H9 (cell line): ENCODE results near the gene SPATS2. TPM values are rescaled to one million over a fixed set of nuclear protein-coding genes. Genes with fewer than 3 reads are reported as not detected.

ENCODE experiments used
- DNase-seq: peaks from one replicate; pipeline ENCODE4 v3.0.0-alpha.2; 2017
- H2AFZ ChIP-seq: one replicate; pipeline ENCODE4 v1.6.1; 2013; ENCODE audit warnings: mild to moderate bottlenecking, low read length, control low read depth, moderate library complexity
- H2AK5ac ChIP-seq: 2 replicates; pipeline ENCODE4 v1.6.1; 2013; ENCODE audit warnings: low read length, control low read depth, mixed read lengths; ENCODE audit not compliant: insufficient read length
- H2BK120ac ChIP-seq: one replicate; pipeline ENCODE4 v1.6.1; 2013; ENCODE audit warnings: low read depth, mild to moderate bottlenecking, low read length, control low read depth, inconsistent platforms; ENCODE audit not compliant: poor library complexity, severe bottlenecking
- H2BK12ac ChIP-seq: 2 replicates; pipeline ENCODE4 v1.6.1; 2013; ENCODE audit warnings: low read length, control low read depth, mixed read lengths, low read depth; ENCODE audit not compliant: insufficient read length
- H2BK15ac ChIP-seq: 2 replicates; pipeline ENCODE4 v1.6.1; 2013; ENCODE audit warnings: low read depth, low read length, control low read depth
- H2BK20ac ChIP-seq: one replicate; pipeline ENCODE4 v1.6.1; 2013; ENCODE audit warnings: low read depth, mild to moderate bottlenecking, low read length, control low read depth, inconsistent platforms; ENCODE audit not compliant: poor library complexity, severe bottlenecking
- H2BK5ac ChIP-seq: 2 replicates; pipeline ENCODE4 v1.6.1; 2013; ENCODE audit warnings: low read length, control low read depth, mixed read lengths; ENCODE audit not compliant: insufficient read length
- H3K14ac ChIP-seq: 2 replicates; pipeline ENCODE4 v1.6.1; 2013; ENCODE audit warnings: low read length, control low read depth; ENCODE audit not compliant: insufficient read depth
- H3K18ac ChIP-seq: 2 replicates; pipeline ENCODE4 v1.6.1; 2013; ENCODE audit warnings: low read depth, mild to moderate bottlenecking, mixed read lengths, low read length, control low read depth; ENCODE audit not compliant: insufficient read length
- H3K23ac ChIP-seq: 2 replicates; pipeline ENCODE4 v1.6.1; 2013; ENCODE audit warnings: low read length, control low read depth, mixed read lengths, low read depth; ENCODE audit not compliant: insufficient read length
- H3K23me2 ChIP-seq: 2 replicates; pipeline ENCODE4 v1.6.1; 2013; ENCODE audit warnings: low read depth, mild to moderate bottlenecking, mixed read lengths, low read length, control low read depth; ENCODE audit not compliant: insufficient read length, poor library complexity, severe bottlenecking
- H3K27ac ChIP-seq: 2 replicates; pipeline ENCODE4 v1.5.1; 2013; ENCODE audit warnings: low read length, control low read depth, mixed read lengths, low read depth; ENCODE audit not compliant: insufficient read length
- H3K27me3 ChIP-seq: 2 replicates; pipeline ENCODE4 v1.6.1; 2013; ENCODE audit warnings: low read length, control low read depth, inconsistent platforms; ENCODE audit not compliant: insufficient read depth
- H3K4ac ChIP-seq: 2 replicates; pipeline ENCODE4 v1.6.1; 2013; ENCODE audit warnings: low read depth, mild to moderate bottlenecking, control low read depth, inconsistent platforms, low read length, moderate library complexity
- H3K4me1 ChIP-seq: 2 replicates; pipeline ENCODE4 v1.6.1; 2013; ENCODE audit warnings: low read length, control low read depth, inconsistent platforms; ENCODE audit not compliant: insufficient read depth
- H3K4me2 ChIP-seq: 2 replicates; pipeline ENCODE4 v1.6.1; 2013; ENCODE audit warnings: low read length, control low read depth, mixed read lengths; ENCODE audit not compliant: insufficient read length, insufficient read depth
- H3K56ac ChIP-seq: 2 replicates; pipeline ENCODE4 v1.6.1; 2013; ENCODE audit warnings: low read depth, mild to moderate bottlenecking, mixed read lengths, low read length, control low read depth; ENCODE audit not compliant: insufficient read length
- H3K79me1 ChIP-seq: 2 replicates; pipeline ENCODE4 v1.6.1; 2013; ENCODE audit warnings: low read depth, mild to moderate bottlenecking, moderate library complexity, low read length, control low read depth, inconsistent platforms; ENCODE audit not compliant: insufficient read depth, poor library complexity, severe bottlenecking
- H3K79me2 ChIP-seq: 2 replicates; pipeline ENCODE4 v1.6.1; 2013; ENCODE audit warnings: low read length, control low read depth, inconsistent platforms; ENCODE audit not compliant: insufficient read depth
- H3K9ac ChIP-seq: 2 replicates; pipeline ENCODE4 v1.6.1; 2013; ENCODE audit warnings: low read length, control low read depth, mixed read lengths; ENCODE audit not compliant: insufficient read length; ENCODE audit errors: extremely low read depth
- H3K9me3 ChIP-seq: one replicate; pipeline ENCODE4 v1.6.1; 2013; ENCODE audit warnings: low read depth, low read length, inconsistent platforms; ENCODE audit not compliant: control insufficient read depth
- H3T11ph ChIP-seq: one replicate; pipeline ENCODE4 v1.6.1; 2013; ENCODE audit warnings: mild to moderate bottlenecking, low read length, control low read depth, inconsistent platforms
- H4K20me1 ChIP-seq: one replicate; pipeline ENCODE4 v1.6.1; 2013; ENCODE audit not compliant: control insufficient read depth, insufficient read length, insufficient read depth
- H4K5ac ChIP-seq: 2 replicates; pipeline ENCODE4 v1.6.1; 2013; ENCODE audit warnings: low read depth, mild to moderate bottlenecking, mixed read lengths, low read length, control low read depth; ENCODE audit not compliant: insufficient read length
- H4K8ac ChIP-seq: replicated peaks from 2 replicates; pipeline ENCODE4 v1.6.1; 2013; ENCODE audit warnings: low read length, control low read depth, mixed read lengths, low read depth; ENCODE audit not compliant: insufficient read length
- H4K91ac ChIP-seq: 2 replicates; pipeline ENCODE4 v1.6.1; 2013; ENCODE audit warnings: low read depth, mild to moderate bottlenecking, moderate library complexity, mixed read lengths, low read length, control low read depth; ENCODE audit not compliant: insufficient read length
- H3K27ac Mint-ChIP-seq, 3 experiments: 2 replicates in 2 of 3; 3 replicates in 1 of 3; pipeline ENCODE4 v1.8.0; 2020 to 2021; ENCODE audit warnings: mixed read lengths in 3 of 3, mild to moderate bottlenecking in 1 of 3, moderate library complexity in 1 of 3
- H3K27me3 Mint-ChIP-seq: 2 replicates; pipeline ENCODE4 v1.8.0; 2021; ENCODE audit warnings: low read depth, mild to moderate bottlenecking, moderate library complexity, mixed read lengths
- H3K36me3 Mint-ChIP-seq, 3 experiments: 2 replicates in 2 of 3; 3 replicates in 1 of 3; pipeline ENCODE4 v1.8.0; 2020 to 2021; ENCODE audit warnings: low read depth in 3 of 3, mixed read lengths in 3 of 3; ENCODE audit not compliant: insufficient read depth in 1 of 3
- H3K4me1 Mint-ChIP-seq, 2 experiments: 2 replicates each; pipeline ENCODE4 v1.8.0; 2020; ENCODE audit warnings: mixed read lengths in 2 of 2
- H3K4me3 Mint-ChIP-seq, 2 experiments: 2 replicates in 1 of 2; 3 replicates in 1 of 2; pipeline ENCODE4 v1.8.0; 2020 to 2021; ENCODE audit warnings: mild to moderate bottlenecking in 2 of 2, mixed read lengths in 2 of 2, moderate library complexity in 1 of 2
- H3K9me3 Mint-ChIP-seq, 2 experiments: 2 replicates in 1 of 2; 3 replicates in 1 of 2; pipeline ENCODE4 v1.8.0; 2020; ENCODE audit warnings: mild to moderate bottlenecking in 2 of 2, mixed read lengths in 2 of 2, moderate library complexity in 1 of 2
- CTCF ChIP-seq: fragments of 200-600 bp; sonication (generic); conservative IDR thresholded peaks from 3 replicates; pipeline ENCODE4 v1.8.0; 2021; ENCODE audit warnings: antibody characterized with exemption, mild to moderate bottlenecking
- WGBS: extraction: QIAGEN DNeasy Blood & Tissue Kit; methylation state at CpG from one replicate; pipeline ENCODE4 v1.1.7; 2013; ENCODE audit warnings: missing lambda C conversion rate, low lambda C conversion rate, mixed read lengths; ENCODE audit not compliant: insufficient read length; ENCODE audit errors: extremely low coverage; 5-methylcytosine and 5-hydroxymethylcytosine counted together
- total RNA-seq: library from RNA; stranded (reverse); gene quantifications from 2 replicates; pipeline ENCODE4 v1.2.1, GENCODE V29; 2021

Gene SPATS2
- total RNA-seq, 1 experiment from 2014 or later: 17.1 TPM

GRCh38 chr12:49334681-49335080 lies 32.6 kb upstream of the SPATS2 start:
- Mint-ChIP-seq H3K4me1 (peaks cover 22 to 30% of the 10 kb centered on the region in 2 experiments), H3K27me3 (peaks cover 72% of the 10 kb centered on the region), H3K36me3 (peaks cover 6 to 17% (median 15%) of the 10 kb centered on the region in 3 experiments; a peak in 6 of 7 replicates), H3K4me3 (no peak overlapping the region), H3K27ac (no peak overlapping the region), H3K9me3 (peaks cover 0 to 3% of the 10 kb centered on the region in 2 experiments; a peak in 1 of 5 replicates)
- no peak overlapping the region for H3K23ac ChIP-seq
- H2AK5ac ChIP-seq: no peak overlapping the region
- no peak overlapping the region for H2BK15ac ChIP-seq
- H4K8ac ChIP-seq: no peak overlapping the region
- H3K27ac ChIP-seq: no peak overlapping the region
- no peak overlapping the region for H4K91ac ChIP-seq
- H2BK120ac ChIP-seq: no peak overlapping the region
- no peaks in the 10 kb centered on the region for H3K79me2 ChIP-seq
- H3K18ac ChIP-seq: no peak overlapping the region
- no peak overlapping the region for H3K14ac ChIP-seq
- no peak for TF ChIP-seq CTCF
- H3K56ac ChIP-seq: no peak overlapping the region
- peaks cover 9% of the 10 kb centered on the region for H3K23me2 ChIP-seq
- no peak overlapping the region for H2BK20ac ChIP-seq
- H2BK12ac ChIP-seq: no peak overlapping the region
- no peaks in the 10 kb centered on the region for H3K9me3 ChIP-seq
- H3K27me3 ChIP-seq: peaks cover 48% of the 10 kb centered on the region; the same call in 1 of the 2 replicates
- H3K4me1 ChIP-seq: no peaks in the 10 kb centered on the region
- no peak overlapping the region for H3K9ac ChIP-seq
- no peak overlapping the region for H3K4me2 ChIP-seq
- no peak overlapping the region for H4K5ac ChIP-seq
- no peak overlapping the region for H2BK5ac ChIP-seq
- no peaks in the 10 kb centered on the region for H4K20me1 ChIP-seq
- H2AFZ ChIP-seq: no peak overlapping the region
- DNase-seq: no peak
- 100% methylated on average over 5 of the region's 12 CpGs for WGBS
- no peak overlapping the region for H3K4ac ChIP-seq
- no peaks in the 10 kb centered on the region for H3K79me1 ChIP-seq
- H3T11ph ChIP-seq: no peak overlapping the region
